ENCODE results near the gene ABHD1. TPM values are rescaled to one million over a fixed set of nuclear protein-coding genes. Genes with fewer than 3 reads are reported as not detected.

Gene ABHD1
- total RNA-seq, 2 donors from 2014 or later = 0.34 TPM; not detected in 1

DNA sequence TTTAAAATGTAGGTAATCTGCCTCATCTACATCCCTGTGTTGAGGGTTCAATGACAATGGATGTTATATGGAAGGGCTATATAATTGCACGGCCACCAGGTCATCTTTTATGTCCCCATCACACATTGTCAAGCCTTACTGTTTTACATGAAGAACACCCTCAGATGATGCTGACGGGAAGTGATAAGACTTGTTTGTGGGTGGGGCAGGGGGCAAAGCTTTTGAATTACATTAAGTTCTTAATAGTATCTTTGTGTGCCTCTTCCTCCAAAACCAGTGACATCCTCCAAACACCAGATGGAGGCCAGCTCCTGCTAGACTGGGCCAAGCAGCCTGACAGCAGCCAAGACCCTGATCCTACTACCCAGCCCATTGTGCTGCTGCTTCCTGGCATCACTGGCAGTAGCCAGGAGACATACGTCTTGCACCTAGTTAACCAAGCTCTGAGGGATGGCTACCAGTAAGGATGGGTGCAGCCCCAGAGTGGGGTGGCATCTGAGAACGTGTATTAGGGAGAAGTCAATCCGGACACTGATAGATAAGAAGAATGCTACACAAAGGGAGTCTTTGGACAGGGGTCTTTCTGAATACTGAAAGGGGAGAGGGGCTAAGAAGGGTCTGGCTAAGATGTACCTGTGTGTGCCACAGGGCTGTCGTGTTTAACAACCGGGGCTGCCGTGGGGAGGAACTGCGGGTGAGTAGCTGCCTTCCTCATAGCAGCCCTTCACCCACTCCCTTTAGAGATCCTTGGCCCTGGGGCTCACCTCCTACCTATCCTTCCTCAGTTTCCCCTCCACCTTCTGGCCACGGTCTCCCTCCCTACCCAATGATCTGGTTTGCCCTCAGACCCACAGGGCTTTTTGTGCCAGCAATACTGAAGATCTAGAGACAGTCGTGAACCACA lies 5.3 kb downstream of the ABHD1 start:
- intact Hi-C loops (cut with DNase I, micrococcal nuclease) = no loop called here
- ATAC-seq (no peak), DNase-seq (no peak)

DNA sequence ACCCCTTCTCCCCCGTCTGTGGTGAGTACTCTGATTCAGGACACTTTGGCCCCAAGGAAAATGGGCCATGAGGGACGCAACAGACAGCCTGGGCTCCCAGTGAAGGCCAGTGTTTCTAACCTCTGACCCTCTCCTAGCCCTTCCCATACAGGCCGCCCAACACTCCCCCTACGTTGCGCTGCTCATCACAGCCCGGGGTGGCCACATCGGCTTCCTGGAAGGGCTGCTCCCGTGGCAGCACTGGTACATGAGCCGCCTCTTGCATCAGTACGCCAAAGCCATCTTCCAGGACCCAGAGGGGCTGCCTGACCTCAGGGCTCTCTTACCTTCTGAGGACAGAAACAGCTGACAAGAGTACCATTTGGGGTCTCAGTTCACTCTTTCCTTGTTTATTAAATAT lies 6.8 kb downstream of the ABHD1 start:
- DNase-seq (no peak), ATAC-seq (no peak)
- intact Hi-C loops (cut with DNase I, micrococcal nuclease) = no loop called here

DNA sequence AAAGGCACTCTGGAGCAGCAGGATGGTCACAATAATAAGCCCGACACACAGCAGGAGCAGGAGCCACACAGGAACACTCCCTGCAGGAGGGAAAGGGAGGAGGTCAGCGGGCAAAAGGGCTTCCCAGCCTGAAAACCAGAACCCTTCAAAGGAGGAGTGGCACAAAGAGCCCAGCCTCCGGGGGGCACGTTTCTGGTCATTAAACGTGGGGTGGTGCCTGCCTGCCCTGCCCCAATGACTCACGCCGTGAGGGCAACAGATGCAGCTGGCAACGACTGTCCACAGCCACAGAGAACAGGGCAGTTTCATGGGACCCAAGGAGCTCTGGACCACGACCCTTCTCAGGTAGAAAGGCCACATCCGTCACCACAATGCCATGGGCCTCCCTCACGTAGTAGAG lies 7.8 kb downstream of the ABHD1 start:
- ATAC-seq (no peak), DNase-seq (no peak)
- intact Hi-C loops (cut with DNase I, micrococcal nuclease) = no loop called here

GRCh38 chr2:27133195-27133875 lies 9.7 kb downstream of the ABHD1 start:
- DNase-seq (peak in 1 of 2 donors; percentile 15), ATAC-seq (no peak)
- intact Hi-C loops (cut with DNase I, micrococcal nuclease) = no loop called here

- ATAC-seq (peak; percentile 97), DNase-seq (peak; percentile 96 to 99)
- intact Hi-C loops (cut with DNase I, micrococcal nuclease) = no loop called here
These were observed 10.5 kb downstream of the ABHD1 start, which contains the start of gene PREB for GRCh38 chr2:27133905-27134780. Gene PREB (minus strand): TSS chr2:27134636. CDS start chr2:27134421, 215 bp downstream.

DNA sequence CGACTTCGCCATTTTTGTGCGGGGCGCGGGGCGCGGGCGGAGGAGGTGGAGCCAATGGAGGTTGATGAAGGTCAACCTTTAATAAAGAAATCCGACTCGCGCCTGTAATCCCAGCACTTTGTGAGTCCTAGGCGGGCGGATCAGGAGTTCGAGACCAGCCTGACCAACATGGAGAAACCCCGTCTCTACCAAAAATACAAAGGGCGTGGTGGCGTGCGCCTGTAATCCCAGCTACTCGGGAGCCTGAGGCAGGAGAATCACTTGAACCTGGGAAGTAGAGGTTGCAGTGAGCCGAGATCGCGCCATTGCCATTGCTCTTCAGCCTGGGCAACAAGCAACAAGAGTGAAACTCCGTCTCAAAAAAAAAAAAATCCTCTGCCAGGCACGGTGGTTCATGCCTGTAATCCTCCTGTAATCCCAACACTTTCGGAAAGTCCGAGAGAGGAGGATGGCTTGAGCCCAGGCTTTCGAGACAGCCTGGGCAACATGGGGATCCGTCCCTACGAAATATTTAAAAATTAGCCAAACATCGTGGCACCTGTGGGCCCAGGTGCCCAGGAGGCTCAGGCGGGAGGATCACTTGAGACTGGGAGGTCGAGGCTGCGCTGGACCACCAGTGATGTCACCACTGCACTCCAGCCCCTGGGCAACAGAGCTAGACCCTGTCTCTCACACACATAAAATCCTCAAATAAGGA lies 11.3 kb downstream of the ABHD1 start:
- ATAC-seq (no peak), DNase-seq (no peak)
- intact Hi-C loops (cut with DNase I, micrococcal nuclease) = no loop called here

- ATAC-seq = no peak
- DNase-seq = no peak
- intact Hi-C loops (cut with DNase I, micrococcal nuclease) = no loop called here
These were observed 11.9 kb downstream of the ABHD1 start for GRCh38 chr2:27135478-27135955.

DNA sequence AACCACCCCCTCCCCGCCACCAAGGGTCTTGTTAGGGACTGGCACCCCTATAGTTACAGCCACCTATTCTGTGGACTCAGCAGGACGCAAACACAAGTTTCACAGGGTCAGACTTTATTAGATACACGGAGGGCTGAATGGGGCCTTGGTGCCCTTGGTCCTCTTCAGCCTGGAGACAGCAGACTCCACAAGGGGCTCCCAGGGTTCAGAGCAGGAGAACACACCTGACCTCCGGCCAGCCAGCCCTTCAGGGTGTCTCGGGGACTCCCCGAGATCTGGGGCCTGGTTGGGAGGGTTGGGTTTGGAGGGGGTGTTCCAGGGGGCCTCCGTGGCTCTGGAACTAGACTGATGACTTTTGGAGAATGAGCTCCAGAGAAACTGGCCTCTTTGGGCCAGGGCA lies 13.1 kb downstream of the ABHD1 start:
- ATAC-seq (no peak), DNase-seq (no peak)
- intact Hi-C loops (cut with DNase I, micrococcal nuclease) = no loop called here

DNA sequence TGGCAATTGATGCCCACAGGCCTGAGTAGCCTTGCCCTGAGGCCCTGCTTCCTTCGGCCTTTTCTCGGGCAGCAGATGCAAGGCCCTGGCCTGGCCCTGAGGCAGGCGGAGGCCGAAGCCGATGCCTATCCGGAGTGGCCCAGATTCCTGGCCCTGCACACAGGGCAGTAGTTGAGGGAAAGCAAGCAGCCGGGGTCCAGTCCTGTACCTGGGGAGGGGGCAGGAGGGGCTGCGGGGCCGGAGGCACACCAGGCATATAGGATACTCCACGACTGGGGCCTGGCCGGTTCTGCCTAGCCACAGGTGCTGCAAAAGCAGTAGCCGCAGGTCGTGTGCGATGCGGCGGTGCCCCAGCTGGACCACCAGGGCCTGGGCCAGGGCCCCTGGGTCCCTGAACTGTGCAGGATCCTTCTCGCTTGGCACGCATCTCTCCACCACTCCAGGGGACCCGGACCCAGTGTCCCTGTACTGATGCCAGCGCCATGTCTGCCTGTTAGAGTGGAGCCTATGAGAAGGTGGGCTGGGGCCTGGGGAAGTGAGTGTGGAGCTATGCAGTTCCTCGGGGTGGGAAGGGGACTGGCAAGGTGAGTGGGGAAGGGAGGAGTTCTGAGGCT lies 13.8 kb downstream of the ABHD1 start:
- no peak for ATAC-seq
- intact Hi-C loops (cut with DNase I, micrococcal nuclease) = no loop called here
- DNase-seq = no peak

- no peak for ATAC-seq
- intact Hi-C loops (cut with DNase I, micrococcal nuclease) = no loop called here
These were observed 14.5 kb downstream of the ABHD1 start for GRCh38 chr2:27138111-27138510.

DNA sequence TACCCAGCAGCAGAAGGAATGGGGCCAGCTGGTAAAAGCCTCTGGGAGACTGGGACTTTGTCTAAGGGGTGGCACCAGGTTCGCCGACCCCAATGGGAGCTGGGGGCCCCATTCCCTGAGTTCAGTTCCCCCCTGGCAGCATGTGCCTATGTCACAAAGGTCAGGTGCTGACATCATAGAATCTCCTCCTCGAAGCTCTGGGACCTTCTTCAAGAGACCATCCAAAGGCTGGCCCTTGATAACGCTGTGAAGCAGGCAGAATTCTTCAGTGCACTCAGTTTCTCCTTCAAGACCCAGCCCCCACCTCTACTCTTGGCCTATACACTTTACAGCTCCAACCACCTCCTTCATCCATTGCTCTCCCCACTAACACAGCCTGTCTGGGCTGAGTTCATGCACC lies 15.7 kb downstream of the ABHD1 start, which contains the start of gene PRR30:
Gene PRR30 (minus strand): TSS at position 101 of the 400 bp plus-strand sequence. CDS start 1,081 bp downstream, outside the sequence.
- DNase-seq = no peak
- no peak for ATAC-seq
- intact Hi-C loops (cut with DNase I, micrococcal nuclease) = no loop called here

More at GRCh38 chr2:27138111-27138510, 14.5 kb downstream of the ABHD1 start:
- DNase-seq = no peak

- ATAC-seq (no peak), DNase-seq (no peak)
- intact Hi-C loops (cut with DNase I, micrococcal nuclease) = no loop called here
These were observed 19.7 kb downstream of the ABHD1 start for GRCh38 chr2:27143285-27143684.

DNA sequence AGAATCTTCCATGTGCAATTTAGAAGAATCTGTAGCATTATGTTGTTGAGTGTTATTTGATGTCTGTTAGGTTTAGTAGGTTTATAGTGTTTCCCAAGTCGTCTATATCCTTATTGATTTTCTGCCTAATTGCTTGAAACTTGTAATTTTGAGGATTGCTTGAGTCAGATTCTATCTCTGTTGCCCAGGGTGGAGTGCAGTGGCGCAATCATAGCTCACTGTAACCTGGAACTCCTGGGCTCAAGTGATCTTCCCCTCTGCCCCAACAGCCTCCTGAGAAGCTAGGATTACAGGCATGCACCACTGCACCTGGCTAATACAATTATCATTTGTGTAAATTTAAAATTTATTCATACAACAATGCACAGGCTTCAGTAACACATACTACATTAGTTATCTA lies 22.1 kb downstream of the ABHD1 start:
- ATAC-seq = no peak
- intact Hi-C loops (cut with DNase I, micrococcal nuclease) = no loop called here
- no peak for DNase-seq

DNA sequence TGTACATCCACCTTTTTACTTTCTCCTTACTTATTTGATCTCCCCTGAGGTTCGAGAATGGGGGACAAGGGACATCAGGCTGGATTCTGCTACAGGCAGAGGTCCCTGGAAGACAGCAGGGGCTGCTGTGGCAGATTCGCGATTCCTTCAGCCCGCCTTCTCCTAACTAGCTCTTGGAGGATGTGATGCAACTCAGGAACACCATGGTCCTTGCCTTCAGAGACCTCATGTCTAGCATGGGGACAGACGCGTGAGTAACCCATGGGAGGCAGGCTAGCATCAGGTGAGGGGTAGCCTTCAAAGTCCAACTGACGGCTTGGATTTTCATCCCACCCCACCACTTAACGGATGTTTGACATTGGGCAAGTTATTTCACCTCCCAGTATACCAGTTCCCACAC lies 24.3 kb downstream of the ABHD1 start:
- intact Hi-C loops (cut with DNase I, micrococcal nuclease) = no loop called here
- ATAC-seq (no peak), DNase-seq (no peak)

- ATAC-seq = no peak
- intact Hi-C loops (cut with DNase I, micrococcal nuclease) = no loop called here
- DNase-seq = no peak
These were observed 25.3 kb downstream of the ABHD1 start, which contains the start of gene TCF23 for GRCh38 chr2:27148801-27149439. Gene TCF23 (plus strand): TSS chr2:27149004. CDS start chr2:27149134, 130 bp downstream.

DNA sequence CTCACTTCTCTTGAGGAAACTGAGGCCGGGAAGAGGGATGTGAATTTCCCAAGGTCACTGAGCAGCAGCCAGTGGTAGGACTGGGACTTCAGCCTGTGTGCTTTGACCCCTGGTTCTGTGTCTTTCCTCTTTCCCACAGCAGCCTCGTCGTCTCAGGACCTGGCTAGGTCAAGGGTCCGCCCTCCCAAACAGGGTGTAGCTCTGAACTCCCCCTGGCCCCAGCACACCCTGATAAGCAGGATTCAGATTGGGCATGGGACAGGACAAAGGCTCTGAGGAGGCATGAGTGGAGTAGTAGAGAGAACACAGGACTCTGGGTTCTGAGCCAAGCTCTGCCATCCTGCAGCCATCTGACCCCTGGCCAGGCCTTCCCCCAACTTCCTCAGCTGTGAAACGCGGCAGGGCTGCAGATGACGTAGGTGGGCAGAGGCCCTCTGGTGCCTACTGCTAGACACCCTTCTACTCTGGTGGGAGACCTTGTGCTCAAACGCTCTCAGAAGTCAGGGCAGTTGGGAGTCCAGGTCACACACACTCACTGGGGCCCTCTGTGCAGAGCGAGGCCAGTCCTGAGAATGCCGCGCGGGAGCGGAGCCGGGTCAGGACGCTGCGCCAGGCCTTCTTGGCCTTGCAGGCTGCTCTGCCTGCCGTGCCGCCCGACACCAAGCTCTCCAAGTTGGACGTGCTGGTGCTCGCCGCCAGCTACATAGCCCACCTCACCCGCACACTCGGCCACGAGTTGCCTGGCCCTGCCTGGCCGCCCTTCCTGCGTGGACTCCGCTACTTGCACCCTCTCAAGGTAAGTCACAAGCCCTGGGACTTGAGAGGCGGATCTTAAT lies 26.2 kb downstream of the ABHD1 start:
- DNase-seq (no peak), ATAC-seq (no peak)
- intact Hi-C loops (cut with DNase I, micrococcal nuclease) = no loop called here
